Suppressor macrophage treated with lipopolysaccharide for 4 hours (primary cell): ENCODE measurements around the gene MEF2C.
"Not testable (repeated sequence)": the region's sequence is repeated elsewhere in the genome, so short reads cannot be mapped to it uniquely, and the experiment has no call there.

Experiments used
- DNase-seq: peaks from one replicate; pipeline ENCODE4 v3.0.0-alpha.2; 2020

MEF2C gene

DNA sequence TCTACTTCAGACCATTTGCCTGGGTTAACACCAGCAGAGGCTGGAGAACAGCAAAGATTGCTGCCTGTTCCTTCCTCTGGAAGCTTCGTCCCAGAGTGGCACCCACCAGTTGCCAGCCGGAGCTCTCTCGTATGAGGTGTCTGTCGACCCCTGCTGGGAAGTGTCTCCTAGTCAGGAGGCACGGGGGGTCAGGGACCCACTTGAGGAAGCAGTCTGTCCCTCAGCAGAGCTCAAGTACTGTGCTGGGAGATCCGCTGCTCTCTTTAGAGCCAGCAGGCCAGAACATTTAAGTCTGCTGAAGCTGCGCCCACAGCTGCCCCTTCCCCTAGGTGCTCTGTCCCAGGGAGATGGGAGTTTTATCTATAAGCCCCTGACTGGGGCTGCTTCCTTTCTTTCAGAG is 84.1 kb downstream of the MEF2C start:
- DNase-seq: not testable (repeated sequence)

DNA sequence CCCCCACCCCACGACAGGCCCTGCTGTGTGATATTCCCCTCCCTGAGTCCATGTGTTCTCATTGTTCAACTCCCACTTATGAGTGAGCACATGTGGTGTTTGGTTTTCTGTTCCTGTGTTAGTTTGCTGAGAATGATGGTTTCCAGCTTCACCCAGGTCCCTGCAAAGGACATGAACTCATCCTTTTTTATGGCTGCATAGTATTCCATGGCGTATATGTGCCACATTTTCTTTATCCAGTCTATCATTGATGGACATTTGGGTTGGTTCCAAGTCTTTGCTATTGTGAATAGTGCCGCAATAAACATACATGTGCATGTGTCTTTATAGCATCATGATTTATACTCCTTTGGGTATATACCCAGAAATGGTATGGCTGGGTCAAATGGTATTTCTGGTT is 89.2 kb downstream of the MEF2C start:
- DNase-seq: not testable (repeated sequence)

DNA sequence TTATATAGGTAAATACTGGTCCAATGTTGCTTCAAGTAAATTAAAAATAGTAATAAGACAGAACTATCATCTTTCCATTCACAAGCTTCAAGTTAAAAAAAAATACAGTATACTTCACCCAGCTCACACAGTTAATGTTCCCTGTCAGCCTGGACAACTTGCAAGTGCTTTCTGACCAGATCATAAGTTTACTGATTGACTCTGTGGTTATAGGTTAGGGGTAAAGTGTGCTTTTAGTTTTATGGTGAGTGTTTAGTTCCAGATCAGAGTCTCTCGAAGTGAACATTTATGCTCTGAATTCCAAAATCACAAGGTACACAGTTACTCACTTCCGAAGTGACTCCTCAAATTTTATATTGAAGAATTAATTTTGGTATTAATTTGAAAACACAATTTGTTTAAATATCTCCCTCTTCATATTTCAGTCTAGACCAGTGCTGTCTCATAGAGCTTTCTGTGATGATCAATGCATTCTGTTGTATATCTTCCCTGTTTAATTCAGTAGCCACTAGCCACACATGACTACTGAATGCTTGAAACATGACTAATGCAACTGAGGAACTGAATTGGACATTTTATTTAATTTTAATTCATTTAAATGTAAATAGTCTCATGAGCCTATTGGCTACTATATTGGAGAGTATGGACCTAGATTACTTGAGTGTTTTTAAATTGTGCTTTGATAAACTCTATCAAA is 90.7 kb downstream of the MEF2C start:
- DNase-seq: no peak

DNA sequence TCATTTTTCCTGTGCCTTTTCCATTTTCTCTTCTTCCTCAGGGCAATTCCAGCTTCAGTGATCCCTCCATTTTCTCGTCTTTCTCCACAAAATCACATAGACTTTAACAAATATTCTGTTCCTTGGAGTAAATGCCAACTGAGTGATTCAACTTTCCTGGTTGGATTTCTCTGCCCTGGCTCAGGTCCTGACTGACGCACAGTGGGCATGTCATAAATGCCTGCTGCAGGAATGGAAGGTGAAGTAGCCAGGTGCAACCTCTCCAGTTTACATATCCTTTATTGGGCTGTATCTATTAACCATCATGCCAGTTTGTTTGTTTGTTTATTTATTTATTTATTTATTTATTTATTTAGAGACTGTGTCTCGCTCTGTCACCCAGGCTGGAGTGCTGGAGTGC is 95.1 kb downstream of the MEF2C start:
- DNase-seq: no peak

DNA sequence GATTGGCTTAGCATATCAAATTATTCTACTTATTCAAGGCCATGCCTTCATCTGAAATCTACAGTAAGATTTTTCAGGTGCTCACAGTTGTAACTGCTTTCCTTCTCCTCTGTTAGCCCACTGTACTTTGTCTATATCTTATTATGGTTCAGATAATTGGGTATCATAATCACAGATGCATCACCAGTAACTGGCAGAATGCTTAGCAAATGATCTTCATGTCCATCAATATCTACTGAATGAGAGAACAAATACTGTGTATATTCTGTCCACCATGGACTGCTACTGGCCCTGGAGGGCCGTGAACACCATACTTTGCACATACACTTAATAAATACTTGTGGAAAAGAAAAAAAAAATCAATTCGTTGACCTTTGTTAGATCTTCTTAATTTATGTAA is 96.2 kb downstream of the MEF2C start:
- DNase-seq: no peak

DNA sequence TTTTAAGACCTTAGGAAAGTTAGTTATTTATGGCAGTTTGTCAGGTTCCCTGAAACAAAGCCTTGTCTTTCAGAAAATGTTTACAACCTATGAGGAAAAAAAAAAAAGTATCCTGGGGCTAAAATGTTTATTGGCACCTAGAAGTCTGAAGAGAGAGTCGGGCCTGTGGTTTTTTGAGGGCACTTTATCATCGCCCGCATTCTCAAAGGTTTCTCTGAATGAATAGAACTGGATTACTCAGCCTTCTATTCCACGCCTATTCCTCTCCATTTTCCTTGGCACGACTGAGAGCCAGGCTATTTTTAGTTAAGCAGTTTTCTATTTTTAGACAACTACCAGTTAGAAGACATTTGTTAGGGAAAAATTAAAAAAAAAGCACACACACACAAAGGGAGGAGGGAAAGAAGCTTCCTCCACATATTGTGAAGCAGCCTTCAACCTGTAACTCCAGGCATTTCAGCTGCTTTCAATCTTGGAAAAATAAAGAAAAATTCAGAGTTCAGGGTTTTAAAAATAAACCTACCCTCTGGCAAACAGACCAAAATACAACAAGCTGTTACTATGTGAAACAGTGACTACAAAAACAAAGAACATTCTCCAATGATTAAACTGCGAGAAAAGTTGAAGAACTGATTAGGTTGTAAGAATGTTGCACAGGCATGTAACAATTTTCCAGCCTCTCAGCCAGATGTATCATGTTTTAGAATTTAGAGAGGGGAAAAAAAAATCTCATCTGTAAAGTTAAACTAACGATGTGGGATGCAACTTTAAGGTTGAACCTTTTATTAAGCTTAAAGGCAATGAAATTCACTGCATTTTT is 97.0 kb downstream of the MEF2C start:
- DNase-seq: peak; percentile 41

DNA sequence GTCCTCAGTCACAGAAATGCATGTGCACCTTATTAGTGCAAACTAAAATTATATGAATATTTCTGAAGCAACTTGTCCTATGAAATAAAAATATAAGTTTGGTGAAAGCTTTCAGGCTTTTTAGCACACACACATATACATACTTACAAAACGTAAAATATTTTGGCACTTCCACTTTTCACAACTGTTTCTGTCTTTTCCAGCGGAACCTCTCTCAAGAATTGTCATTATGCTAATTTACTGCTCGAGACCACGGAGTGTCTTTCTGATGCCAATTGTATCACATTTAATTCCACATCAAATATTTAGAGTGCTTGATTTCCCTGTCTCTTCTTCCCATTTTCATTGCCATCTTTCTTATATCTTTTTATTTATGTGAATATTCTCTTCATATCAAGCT is 100.4 kb downstream of the MEF2C start:
- peak; percentile 14 for DNase-seq

DNA sequence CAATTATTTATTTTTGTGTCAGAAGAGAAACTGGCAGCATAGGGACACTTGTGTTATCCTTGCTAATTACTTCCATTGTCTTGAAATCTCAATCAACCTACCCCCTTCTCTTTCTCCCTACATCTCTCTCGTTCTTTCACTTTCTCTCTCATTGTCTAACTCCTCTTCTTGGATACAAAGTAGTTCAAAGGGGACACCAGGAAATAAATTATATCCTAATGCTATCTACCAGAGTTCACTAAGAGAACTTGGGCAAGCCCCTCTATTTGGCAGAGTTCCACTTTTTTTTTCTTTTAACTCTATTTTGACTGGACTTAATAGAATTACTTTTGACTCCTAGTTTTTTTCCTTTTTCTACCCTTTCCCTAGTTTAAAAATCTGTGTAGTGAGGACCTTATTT is 102.2 kb downstream of the MEF2C start:
- no peak for DNase-seq

DNA sequence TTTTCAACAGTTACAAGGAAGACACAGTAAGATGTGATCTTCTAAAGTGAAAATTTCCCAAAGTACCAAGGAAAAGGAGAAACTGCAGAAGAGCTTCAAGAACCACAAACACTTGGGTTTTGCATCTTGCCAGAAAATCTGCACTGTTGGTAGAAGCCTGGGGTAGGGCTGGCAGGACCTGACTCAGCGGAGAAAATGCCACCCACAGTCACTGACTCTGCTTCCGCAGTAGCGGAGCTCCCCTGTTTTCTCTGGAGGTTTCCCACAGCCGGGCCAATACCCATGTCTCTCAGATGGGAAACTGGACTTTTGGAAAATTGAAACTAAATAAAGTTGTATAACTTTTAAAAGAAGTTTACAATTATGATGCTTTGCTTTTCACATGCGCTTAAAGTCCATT is 104.2 kb downstream of the MEF2C start:
- peak; percentile 75 for DNase-seq

DNA sequence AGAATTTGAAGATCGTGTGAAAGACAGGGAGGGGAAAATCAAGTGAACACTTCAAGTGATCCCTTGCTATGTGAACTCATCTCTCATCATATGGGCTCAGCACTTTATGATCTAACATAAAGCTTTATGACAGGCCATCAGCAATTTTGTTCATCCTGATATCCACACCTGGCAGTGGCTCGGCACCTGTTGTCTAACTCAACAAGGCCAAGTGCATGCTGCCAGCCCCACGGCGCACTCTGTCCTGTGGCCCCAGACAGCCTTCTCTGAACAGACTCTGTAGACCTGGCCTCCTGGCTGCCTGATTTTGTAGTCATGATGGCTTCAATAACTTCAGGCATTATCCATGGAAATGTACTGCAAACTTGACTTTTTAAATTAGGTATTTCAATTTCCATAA is 106.3 kb downstream of the MEF2C start:
- DNase-seq: no peak

DNA sequence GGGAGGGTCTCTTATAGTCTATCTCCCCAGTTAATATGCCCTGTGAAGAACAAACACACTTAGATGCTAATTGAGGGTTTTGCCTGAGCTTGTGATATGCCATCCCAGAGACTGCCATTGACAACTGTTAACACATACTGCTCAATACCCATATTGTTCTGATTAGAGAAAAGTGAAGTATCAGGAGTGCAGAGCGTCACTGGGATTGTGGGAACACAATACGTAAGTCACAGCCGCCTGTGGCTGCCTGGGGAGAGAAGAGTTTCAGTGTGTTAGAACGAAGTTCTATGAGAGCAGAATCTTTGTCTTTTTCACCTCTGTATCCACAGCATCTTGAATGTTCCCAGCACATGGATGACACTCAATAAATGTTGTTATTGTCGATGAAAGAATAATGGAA is 110.2 kb downstream of the MEF2C start:
- DNase-seq: no peak

DNA sequence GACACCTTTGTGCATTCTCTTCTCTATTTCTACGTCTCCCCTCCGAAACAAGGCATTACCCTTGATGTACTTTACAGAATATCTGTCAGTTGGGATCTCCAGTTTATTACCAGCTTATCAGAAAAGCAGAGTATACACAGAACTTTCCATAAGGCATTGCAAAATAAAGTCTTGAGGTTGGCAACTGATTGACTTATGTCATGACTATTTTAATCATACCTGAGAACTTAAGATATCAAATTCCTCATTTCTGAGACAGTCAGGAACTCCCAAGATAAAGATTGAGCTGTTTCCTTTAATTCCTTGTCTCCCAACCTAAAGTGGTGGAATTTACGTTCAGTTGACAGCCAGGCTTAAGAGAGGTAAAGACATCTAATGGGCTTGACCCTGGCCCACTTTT is 110.9 kb downstream of the MEF2C start:
- no peak for DNase-seq

DNA sequence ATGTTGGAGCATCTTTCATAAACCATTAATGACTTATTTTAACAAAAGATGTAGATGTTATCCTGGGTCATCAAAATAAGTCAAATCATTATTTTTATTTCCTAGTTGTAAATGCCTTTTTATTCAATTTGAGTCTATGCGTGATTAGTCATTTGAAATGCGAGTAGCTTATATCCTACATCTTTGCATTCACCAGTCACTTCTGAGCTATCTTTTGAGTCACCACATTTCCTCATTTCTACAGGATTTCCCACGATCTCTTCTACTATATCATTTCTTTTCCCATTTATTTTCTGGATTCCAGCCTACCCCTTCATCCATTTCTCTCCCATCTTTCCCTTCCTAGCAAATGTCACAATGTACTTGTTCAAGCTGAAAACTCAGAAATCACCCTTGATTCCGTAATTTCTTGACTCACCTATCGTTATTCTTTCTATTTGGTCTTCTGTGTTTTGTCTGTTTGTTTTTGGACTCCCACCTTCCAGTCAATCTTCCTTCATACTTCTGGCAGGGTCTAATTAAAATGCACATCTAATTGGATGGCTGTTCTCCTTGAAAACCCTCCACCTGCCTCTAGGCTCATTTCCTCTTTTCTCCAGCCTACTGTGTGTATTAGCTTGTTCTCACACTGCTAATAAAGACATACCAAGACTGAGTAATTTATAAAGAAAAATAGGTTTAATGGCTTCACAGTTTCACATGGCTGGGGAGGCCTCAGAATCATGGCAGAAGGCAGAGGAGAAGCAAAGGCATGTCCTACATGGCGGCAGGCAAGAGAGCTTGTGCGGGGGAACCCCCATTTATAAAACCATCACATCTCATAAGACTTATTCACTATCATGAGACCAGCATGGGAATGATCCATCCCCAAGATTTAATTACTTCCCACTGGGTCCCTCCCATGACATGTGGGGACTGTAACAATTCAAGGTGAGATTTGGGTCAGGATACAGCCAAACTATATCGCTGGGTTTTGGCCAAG is 112.4 kb downstream of the MEF2C start:
- DNase-seq: peak; percentile 30

DNA sequence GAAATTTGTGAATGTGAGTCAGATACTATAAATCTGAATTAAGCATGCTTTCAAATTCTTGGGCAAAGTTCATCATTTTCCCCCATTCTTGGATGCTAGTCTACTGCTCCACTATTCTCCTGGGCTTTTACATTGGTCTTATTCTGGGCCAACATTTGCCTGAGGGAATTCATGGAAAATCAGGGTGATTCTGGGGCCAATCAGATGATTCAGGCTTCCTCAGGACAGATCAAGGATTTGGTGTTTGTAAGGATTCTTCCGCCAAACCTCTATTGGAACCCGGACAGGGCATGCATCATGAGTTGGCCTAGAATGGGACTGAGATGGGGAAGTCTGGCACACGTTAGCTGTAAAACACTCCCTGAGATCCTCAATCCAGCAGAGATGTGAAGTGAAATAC is 113.8 kb downstream of the MEF2C start:
- no peak for DNase-seq

DNA sequence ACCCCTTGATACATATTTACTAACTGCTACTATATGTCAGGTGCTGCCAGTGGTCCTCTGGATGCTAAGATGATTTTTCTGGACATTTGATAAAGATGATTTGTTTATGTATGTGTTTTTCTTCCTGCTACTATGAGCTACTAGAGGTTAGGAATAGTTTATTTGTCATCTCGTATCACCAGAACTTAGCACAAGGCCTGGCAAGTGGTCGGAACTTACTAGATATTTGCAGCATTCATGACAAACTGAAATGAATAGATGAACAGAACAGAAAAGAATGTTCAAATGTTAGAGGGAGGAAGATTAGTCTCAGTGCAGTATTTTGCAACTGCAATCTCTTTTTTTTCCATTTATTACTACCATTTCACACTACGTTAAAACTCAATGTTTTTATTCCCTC is 114.6 kb downstream of the MEF2C start:
- no peak for DNase-seq

DNA sequence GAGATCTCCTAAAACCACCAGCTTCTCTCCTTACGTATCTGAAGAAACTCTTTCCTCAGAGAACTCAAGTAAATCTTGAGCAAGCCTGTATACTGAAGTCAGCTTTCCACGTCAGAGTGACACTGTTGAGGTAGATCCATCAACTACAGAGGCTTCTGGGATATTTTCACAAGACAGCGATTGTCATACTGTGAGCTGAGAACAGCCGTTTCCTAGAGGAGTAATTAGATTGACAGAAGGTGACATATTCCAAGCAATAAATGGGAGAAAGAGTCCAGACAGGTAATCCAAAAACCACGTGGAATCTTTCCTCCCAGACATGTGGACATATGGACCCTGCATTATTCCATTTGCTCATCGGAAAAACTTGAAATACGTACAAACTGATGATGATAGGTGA is 117.2 kb downstream of the MEF2C start:
- DNase-seq: no peak

DNA sequence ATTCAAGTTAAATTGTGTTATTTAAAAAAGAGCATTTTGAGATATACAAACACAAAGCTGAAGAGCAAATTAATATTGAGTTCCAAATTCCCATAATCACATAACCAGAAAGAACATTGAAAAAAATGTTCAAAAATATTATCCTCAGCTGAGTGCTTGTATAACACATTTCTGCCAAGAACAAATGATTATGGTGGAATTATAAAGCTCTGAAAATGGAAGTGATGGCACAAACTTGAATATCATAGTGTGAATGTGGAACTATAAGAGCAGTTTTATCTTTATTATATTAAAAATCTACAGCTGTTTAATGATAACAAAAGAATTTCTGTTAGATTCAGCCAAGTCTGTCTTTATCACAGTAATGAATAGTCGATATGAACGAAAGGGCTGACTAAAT is 117.8 kb downstream of the MEF2C start:
- DNase-seq: no peak

DNA sequence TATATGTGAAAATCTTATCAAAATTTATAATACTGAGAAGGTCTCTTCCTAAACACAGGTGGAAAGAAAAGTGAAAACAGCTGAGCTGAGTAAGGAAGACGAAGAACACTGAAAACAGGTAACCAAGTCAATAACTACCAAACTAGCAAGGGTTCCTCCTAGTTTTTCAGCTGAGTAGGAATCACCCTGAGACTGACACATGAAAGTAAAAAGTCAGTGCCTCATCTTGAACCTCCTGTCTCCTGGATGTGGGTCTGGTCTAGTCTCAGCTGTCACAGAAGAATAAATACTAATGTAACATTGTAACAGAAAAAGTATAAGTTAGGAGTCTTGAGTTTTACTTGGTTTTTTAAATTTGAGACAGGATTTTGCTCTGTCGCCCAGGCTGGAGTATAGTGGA is 121.0 kb downstream of the MEF2C start:
- no peak for DNase-seq

DNA sequence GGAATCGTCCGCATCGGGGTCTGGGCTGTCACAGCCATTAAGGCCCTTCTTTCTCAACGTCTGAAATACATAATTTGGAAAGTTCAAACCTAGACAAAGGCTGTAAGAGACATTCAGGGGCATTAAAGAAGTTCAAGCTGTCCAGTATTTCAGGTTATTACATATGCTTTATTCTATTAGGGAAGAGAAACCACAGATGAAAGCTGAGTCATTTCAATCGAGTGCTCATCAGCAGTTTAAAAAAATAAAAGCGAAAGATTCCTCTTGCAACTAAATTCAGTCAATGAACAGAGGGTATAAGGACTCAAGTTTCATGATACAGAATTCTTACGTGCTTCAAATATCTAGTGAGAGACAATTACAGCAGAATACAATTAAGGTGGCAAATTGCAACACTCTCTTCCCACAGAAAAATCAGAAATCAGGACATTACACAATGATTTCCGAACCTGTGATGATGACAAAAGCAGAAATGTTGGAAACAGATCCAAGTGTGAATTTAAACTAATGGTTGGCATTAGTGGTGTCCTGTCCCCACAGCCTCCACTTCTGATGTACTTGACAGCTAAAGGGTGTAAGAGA is 121.6 kb downstream of the MEF2C start:
- peak; percentile 76 for DNase-seq

DNA sequence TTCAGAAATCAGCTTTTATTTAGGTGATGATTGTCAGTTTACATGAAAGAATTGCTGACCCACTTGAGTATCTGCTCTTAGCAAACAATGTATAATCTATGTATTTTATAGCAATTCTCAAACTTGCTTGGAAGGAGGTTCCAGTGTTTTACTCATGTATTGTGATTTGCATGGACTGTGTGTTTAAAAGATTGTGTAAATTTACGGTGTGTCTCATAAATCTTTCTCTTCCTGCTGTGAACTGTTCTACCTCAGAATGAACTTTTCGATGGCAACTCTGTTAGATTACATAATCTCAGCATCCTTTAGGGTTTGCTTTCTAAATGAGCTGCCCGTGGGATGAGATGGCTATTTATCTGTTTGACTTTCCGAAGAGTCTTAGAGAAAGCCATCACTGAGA is 122.5 kb downstream of the MEF2C start:
- no peak for DNase-seq

DNA sequence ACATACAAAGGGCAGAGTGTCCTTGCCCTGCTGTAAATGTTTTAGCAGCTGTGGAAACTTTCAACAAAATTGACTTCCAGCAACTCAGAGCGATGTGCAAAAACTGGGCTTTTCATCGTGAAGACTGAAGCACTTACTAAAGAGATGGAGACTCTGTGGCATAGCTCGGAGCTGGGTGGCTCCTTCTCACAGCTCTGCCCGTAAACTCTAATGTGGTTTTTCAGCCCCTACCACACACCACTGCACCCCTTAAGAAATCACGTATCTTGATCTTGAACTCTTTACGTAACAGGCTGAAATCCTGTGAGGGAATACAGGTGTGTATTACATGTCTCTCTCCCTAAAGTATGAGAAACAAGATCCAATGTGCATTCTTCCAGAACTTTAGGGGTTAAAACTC is 124.4 kb downstream of the MEF2C start:
- no peak for DNase-seq

DNA sequence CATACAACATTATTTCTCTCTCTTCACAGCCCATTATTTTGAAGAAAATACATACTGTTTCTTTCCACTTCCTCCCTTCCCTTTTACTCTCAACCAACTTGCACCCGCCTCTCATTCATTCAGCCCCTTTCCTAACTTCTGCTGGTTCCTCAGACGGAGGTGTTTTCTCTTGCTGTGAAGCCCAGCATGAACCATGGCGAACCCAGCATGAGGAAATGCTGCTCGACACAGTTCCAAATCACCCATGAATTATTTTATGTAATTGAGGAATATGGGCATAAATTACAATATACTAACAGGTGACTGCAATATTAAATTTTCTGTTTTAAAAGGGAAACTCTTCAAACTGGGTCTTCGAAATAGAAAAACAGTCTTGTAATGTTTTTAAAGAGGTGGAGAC is 124.8 kb downstream of the MEF2C start:
- no peak for DNase-seq

DNA sequence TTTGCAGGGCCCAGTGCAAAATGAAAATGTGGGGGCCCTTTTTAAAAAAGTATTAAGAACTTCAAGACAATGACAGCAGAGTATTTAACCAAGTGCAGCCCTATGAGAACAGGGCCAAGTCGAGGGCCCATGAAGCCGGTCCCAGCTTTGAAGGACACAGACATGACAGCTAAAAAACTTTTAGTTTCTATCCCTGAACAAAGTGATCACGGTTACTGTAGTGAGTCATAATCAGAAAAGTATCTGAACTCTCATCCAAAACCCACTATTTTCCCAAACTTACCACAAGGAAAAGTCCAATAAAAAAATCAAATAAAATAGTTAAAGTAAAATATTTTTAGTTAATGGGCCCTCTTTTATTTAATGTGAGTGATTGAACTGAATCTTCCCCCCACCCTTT is 126.0 kb downstream of the MEF2C start:
- no peak for DNase-seq
